HG02840 (cell line): ENCODE data around the gene KCNIP2.
"Not testable (repeated sequence)": the region's sequence is repeated elsewhere in the genome, so short reads cannot be mapped to it uniquely, and the experiment has no call there.

Source experiments
- ATAC-seq: cut with Tn5 transposase; IDR thresholded peaks from one replicate; pipeline ENCODE4 v1.9.1; 2021; ENCODE audit warnings: mild to moderate bottlenecking, moderate library complexity, moderate number of reproducible peaks; ENCODE audit not compliant: unreplicated experiment, low FRiP score

KCNIP2 gene

DNA sequence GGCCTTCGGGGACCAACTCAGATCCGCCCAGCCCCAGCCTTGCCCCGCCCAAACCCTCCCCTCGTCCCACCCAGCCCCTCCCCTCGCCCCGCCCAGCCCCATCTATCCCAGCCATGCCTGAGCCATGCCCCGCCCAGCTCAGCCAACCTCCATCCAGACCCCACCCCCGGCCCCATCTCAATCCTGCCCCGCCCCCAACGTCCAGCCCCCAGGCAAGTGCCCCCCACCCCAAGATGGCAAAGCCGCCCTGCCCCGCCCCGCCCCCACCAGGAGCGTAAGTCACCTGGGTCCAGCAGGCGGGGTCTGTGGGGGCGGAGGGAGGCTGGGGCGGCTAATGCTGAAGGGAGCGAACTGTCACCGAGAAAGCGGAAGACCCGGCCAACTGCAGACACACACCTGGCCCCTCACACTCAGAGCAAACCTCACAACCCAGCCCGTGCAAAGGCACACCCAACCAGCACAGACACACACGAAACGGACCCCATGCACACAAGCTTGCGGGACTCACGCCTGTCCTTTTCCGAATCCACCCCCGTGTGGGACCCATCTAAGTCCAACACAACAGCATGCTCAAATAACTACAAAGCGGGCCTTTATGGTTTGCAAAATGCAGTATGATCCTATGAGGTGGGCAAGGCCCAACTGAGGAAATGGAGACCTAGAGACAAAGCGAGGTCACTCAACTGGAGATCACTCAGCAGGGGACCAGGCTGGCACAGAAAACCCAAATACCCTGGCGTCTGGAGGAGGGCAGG lies 13.9 kb downstream of the KCNIP2 start:
- ATAC-seq, result peak; percentile 7

GRCh38 chr10:101828766-101829551 lies 14.6 kb downstream of the KCNIP2 start:
- ATAC-seq, result no peak

DNA sequence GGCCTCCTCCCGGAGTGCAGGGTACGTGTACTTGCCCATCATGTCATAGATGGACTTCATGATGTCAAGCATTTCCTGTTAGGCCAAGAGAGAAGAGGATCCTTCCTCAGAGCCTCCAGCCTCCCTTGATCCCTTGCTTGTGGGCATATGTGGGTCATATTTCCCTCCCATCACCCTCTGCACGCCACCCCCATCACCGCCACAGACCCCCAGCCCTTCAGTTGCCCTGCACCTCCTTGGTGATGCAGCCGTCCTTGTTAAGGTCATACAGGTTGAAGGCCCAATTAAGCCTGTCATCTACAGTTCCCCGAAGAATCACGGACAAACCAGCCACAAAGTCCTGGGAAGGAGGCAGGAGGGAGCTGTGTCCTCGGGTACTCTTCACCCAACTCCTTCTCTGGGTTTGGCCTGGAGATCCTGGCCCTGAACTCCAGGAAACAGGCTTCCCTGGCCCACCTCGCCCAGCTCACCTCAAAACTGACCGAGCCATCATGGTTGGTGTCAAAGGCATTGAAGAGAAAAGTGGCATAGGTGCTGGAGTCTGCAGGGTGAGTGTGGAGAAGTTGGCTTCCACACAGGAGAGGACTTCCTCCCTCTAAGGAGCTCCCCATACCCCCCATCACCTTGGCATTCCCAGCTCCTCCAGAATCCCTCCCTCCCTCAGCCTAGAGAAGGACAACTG lies 15.5 kb downstream of the KCNIP2 start:
- ATAC-seq, result no peak

- ATAC-seq, result no peak
Observed at GRCh38 chr10:101826852-101827434, 16.7 kb downstream of the KCNIP2 start.

GRCh38 chr10:101824736-101825135 lies 18.9 kb downstream of the KCNIP2 start:
- no peak for ATAC-seq

DNA sequence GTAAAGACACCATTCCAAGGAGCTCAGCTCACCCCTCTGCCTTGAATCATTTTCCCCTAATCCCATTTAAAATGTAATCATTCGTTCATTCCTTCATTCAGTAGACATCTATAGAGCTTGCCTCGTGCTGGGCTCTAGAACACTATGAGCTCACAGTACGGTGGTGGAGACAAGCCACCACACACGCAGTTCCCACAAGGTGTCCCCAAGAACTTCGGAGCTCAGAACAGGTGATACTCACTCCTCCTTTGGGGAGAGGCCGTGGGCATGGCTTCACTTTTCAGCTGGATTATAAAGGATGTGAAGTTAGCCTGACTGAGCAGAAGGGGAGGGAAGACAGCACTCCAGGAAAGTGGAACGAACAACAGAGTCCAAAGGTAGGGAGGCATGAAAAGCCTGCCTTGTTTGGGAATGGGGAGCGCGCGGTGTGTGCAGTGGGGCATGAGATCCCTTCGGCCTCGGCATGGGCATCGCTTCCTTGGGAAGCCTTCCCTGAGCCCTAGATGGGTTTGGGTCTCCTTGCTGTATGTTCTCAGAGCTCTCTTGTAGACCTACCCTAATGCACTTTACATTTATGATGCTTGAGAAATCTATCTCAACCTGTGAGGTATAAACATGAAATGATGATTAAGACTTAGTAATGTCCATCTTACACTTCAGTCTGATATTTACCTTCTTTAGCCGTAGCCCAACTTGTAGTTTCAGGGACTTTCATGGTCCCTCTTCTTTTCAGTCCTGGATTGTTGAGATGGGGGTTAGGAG lies 24.5 kb downstream of the KCNIP2 start:
- peak; percentile 6 for ATAC-seq

- peak; percentile 90 for ATAC-seq
Observed at GRCh38 chr10:101818119-101818871, 25.3 kb downstream of the KCNIP2 start, which contains the start of gene OGA. Gene OGA (minus strand): TSS chr10:101818444. CDS start chr10:101818022, 422 bp downstream.

DNA sequence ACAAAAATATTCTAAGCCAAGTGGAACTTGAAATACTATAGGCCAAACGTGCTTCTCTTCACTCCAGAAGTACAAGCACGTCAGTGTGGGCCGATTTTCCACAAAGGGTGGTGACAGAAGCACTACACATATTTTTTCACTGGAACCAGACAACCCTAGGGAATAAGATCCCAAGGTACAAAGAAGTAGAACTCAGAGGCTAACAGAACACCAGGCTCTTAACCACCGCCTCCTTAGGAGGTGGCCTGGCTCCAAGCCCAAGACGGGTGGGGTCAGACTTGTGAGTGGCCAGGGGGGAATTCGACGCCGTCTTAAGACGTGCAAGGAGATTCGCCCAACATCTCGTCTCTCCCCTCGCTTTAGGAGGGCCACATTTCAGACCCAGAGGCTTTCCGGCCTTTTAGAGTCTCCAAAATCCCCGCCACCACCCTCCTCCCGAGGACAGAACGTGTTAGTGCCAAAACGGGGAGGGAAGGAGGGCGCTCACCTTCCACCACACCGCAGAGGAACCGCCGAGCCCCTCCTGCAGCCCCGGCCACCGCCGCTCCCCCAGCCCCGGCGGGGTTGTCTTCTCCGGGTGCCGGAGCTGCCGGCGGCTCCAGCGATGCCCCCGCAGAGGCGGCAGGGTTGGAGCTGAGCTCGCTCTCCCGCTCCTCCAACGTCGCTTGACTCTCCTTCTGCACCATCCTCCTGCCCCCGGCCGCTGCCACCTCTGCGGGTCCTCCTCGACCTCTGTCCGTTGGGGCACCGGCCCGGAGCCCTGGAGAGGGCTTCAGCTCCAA lies 26.1 kb downstream of the KCNIP2 start:
- no peak for ATAC-seq

GRCh38 chr10:101816913-101817336 lies 26.7 kb downstream of the KCNIP2 start:
- ATAC-seq, result no peak

DNA sequence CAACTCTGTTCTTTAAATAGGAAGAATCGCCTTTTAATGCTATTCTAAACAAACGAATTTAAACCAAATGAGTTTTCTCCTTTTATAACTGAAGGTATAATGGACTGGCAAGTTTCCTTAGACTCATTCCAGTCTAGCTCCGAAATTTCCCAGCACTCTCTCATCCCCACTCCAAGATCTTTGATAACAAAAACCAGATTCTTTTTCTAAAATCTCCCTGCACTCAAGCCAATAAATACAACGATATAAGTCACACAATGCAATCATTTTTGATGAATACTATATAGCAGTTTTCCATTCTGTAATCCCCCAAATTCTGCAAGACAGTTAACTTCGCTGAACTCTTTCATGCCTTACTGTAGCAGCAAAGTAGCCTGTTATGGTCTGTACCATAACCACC lies 27.2 kb downstream of the KCNIP2 start:
- ATAC-seq, result no peak

DNA sequence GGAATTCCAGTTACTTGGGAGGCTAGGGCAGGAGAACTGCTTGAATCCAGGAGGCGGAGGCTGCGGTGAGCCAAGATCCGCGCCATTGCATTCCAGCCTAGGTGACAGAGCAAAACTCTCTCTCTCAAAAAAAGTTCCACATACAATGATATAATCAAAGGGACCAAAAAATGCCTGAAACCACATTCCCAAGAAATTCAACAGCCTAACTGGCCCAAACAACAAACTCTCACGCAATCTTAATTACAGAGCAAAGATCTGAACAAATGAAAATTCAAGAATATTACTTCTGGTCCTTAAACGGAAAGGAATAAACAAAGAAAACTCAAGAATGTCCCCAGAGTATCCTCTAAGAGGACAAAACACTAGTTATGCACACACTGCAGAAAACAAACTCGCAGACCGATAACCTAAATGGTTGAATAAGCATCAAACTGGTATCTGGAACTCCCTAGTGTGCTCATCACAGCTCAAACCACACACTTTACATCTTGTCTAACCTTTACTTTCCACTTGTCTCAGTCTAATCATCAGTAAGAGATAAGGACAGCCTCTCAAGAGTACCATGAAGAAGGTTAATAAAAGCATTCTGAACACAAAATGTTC lies 29.0 kb downstream of the KCNIP2 start:
- no peak for ATAC-seq

DNA sequence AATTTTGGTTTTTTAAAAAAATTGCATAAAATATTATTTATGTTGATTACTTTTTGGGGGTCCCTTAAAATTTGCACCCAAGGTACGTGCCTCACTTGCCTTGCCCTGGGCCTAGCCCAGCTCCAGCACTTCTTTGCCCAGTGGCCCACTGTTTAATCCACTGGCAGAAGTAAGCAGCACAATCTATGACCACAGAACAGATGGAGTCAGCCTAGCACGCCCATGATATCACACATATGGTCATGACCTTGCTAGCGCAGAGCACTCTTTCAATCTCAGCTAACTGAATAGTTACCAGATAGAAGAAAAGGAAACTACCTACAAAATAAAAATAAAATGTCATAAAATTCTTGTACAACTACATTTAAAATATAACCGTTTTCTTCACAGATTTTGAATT lies 31.0 kb downstream of the KCNIP2 start:
- ATAC-seq, result no peak

DNA sequence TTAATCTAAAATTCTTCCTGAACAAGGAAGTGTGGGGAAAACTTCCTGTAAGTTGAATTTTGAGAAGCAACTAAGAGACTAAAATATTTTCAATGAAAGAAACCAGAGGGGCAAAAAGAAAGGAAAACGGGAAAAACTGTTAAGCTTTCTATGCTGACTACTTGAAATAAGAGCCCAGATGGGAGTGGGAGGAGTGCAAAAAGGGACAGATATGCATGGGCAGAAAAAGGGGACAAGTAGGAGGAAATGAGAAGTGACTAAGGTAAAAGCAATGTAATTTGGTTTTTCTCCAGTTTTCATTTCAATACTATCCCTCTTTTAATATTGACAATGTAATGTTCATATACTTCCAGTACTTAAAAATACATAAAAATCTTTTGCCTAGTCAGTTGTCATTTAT lies 36.4 kb downstream of the KCNIP2 start:
- no peak for ATAC-seq

GRCh38 chr10:101803511-101803910 lies 40.1 kb downstream of the KCNIP2 start:
- no peak for ATAC-seq

- ATAC-seq, result no peak
Observed at GRCh38 chr10:101797403-101798059, 46.1 kb downstream of the KCNIP2 start.

DNA sequence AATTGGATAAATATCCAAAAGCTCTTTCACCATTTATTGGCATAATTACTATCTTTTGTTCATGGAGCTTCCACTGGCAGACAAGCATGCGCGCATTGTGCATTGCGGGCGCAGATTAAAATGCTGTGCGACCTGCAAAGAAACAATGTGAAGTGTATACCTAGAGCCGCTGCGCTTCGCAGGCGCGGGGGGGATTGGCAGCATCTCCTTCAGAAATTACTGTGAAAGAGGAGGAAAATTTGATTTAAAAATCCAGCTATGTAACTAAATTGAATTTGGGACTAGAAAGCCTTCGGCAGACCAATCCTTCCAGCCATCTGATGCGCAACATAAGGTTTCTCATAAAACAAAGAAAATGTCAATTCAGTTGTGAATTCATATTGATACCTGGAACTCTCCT lies 50.1 kb downstream of the KCNIP2 start:
- ATAC-seq, result no peak

- no peak for ATAC-seq
Observed at GRCh38 chr10:101789686-101790085, 53.9 kb downstream of the KCNIP2 start.

- not testable (repeated sequence) for ATAC-seq
Observed at GRCh38 chr10:101789231-101789630, 54.4 kb downstream of the KCNIP2 start.
